RCC 7860 (cell line): ENCODE measurements around the gene ALKBH8.
"Not testable (repeated sequence)": the region's sequence is repeated elsewhere in the genome, so short reads cannot be mapped to it uniquely, and the experiment has no call there.

Experiments
- DNase-seq: peaks from one replicate; pipeline ENCODE4 v3.0.0-alpha.2; 2015; ENCODE audit warnings: low spot score
- FAIRE-seq: peaks from 2 replicates; lab custom pipeline; 2012; peaks lifted over from hg19 to GRCh38; lab: Jason Lieb, UNC

ALKBH8 gene

GRCh38 chr11:107508201-107508857 is 57.2 kb downstream of the ALKBH8 start:
- FAIRE-seq (no peak), DNase-seq (no peak)

- DNase-seq: no peak
- FAIRE-seq: no peak
Observed at GRCh38 chr11:107505647-107506225, 59.8 kb downstream of the ALKBH8 start.

- FAIRE-seq (no peak), DNase-seq (no peak)
Observed at GRCh38 chr11:107504981-107505380, 60.6 kb downstream of the ALKBH8 start.

GRCh38 chr11:107501713-107502112 is 63.8 kb downstream of the ALKBH8 start:
- DNase-seq: no peak
- no peak for FAIRE-seq

DNA sequence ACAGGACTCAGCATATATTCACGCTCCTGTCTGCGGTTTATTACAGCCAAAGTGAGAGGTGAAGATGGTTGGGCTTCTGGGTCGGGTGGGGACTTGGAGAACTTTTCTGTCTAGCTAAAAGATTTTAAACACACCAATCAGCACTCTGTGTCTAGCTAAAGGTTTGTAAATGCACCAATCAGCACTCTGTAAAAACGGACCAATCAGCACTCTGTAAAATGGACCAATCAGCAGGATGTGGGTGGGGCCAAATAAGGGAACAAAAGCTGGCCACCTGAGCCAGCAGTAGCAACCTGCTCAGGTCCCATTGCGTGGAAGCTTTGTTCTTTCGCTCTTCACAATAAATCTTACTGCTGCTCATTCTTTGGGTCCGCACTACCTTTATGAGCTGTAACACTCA is 68.2 kb downstream of the ALKBH8 start:
- FAIRE-seq, DNase-seq: not testable (repeated sequence)

DNA sequence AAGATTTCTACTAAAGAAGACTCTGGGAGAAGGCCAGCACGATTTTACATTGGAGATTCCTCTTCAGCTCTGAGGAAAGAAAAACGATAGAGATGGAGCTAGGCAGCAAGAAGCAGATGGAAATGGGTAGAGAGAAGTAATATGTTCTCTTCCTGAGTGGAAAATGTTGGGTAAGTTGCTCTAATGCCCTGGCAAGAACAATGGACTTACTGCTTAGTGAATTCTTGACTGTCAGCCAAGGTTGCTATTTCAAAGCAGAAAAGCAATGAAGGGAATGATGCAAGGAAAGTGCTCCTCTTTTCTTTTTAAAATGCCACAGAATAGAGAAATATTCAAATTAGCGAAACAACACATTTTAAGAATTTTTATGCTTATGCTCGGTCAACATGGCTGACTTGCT is 69.5 kb downstream of the ALKBH8 start:
- DNase-seq: no peak
- no peak for FAIRE-seq

DNA sequence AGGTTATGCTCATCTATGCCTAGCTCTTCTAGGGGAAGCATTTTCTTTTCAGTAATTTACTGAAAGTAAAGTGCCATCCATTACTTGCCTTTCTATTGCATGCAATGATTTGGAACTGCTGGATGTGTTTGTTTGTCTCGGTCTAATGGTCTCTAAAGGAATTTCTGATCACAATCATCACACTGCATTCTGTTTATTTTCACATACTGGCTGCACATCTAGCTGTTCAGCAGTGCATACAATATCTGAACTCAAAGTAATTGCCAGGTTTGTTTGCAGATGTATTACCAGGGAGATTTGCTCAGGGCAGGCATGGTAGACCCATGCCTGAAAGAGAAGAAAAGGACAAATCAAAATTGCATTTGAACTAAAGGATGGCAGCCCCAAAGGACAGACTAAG is 71.5 kb downstream of the ALKBH8 start:
- FAIRE-seq: no peak
- DNase-seq: no peak

DNA sequence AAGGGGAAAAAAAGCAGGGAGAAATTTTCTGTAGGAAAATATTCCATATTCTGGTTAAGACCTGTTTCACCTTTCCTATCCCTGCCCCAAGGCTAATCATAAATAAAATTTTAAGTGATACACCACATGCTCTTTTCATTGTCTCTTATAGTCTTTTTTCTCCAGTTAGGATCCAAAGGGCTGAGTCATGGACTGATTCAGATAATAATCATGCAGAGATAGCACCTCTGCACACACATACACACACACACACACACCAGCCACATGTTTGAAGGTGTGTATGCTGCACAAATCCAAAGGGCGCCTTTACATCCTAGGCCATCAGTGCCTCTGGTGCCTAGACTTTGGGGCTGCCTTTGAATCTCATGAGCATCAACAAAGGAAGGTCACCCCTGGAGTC is 72.4 kb downstream of the ALKBH8 start:
- peak; percentile 60 for DNase-seq
- FAIRE-seq: no peak

DNA sequence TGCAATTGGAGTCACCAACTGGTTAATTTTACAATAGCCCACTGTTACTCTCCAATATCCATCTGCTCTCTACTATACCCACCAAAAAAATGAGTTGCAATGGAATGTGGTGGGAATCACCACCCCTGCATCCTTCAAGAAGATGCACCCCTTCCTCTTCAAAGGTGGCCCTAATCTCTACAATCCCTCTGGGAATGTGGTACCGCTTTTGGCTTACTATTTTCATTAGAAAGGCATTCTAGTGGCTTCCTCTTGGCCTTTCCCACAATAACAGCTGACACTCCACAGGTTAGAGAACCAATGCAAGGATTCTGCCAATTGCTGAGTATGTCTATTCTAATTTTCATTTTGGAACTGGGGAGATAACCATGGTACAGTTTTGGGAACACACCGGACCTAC is 74.7 kb downstream of the ALKBH8 start:
- DNase-seq (no peak), FAIRE-seq (no peak)

GRCh38 chr11:107482234-107482633 is 83.3 kb downstream of the ALKBH8 start:
- no peak for FAIRE-seq
- DNase-seq: no peak

GRCh38 chr11:107478922-107479321 is 86.6 kb downstream of the ALKBH8 start:
- FAIRE-seq (no peak), DNase-seq (no peak)

- DNase-seq (no peak), FAIRE-seq (no peak)
Observed at GRCh38 chr11:107477820-107478219, 87.7 kb downstream of the ALKBH8 start.

GRCh38 chr11:107473792-107474191 is 91.7 kb downstream of the ALKBH8 start:
- DNase-seq (no peak), FAIRE-seq (no peak)

GRCh38 chr11:107472966-107473365 is 92.6 kb downstream of the ALKBH8 start:
- no peak for DNase-seq

DNA sequence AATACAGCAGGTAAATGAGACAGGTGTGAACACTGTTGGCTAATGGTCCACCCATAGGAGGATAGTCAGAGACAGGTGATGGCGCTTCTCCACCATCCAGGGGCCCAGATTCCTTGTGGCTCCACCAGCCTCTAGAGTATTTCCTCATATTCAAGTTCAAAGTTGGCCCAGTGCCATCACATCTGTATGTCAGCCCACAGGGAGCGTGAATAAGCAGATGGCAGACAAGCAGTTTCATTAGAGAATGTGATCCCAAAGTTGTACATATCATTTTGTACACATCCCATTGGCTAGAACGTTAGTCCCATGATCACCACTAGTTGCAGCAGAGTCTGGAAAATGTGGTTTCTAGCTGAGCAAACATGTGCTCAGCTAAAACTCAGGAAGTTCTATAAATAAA is 96.9 kb downstream of the ALKBH8 start:
- FAIRE-seq (no peak), DNase-seq (no peak)

More at GRCh38 chr11:107472966-107473365, 92.6 kb downstream of the ALKBH8 start:
- no peak for FAIRE-seq

- FAIRE-seq: no peak
- no peak for DNase-seq
Observed at GRCh38 chr11:107467696-107468095, 97.8 kb downstream of the ALKBH8 start.

DNA sequence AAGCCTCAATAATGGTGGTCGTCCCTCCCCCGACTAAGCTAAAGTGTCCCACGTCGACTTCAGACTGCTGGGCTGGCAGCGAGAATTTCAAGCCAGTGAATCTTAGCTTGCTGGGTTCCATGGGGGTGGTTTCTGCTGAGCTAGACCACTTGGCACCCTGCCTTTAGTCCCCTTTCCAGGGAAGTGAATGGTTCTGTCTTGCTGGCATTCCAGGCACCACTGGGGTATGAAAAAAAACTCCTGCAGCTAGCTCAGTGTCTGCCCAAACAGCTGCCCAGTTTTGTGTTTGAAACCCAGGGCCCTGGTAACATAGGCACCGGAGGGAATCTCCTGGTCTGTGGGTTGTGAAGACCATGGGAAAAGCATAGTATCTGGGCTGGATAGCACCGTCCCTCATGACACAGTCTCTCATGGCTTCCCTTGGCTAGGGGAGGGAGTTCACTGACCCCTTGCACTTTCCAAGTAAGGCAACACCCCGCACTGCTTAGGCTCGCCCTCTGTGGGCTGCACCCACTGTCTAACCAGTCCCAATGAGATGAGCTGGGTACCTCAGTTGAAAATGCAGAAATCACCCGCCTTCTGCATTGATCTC is 99.2 kb downstream of the ALKBH8 start:
- not testable (repeated sequence) for FAIRE-seq

GRCh38 chr11:107457558-107458271 is 107.8 kb downstream of the ALKBH8 start, which contains the start of gene CWF19L2:
Gene CWF19L2 (minus strand): TSS chr11:107457825. CDS start chr11:107457816, 9 bp downstream.
- FAIRE-seq: peak; percentile 92
- peak; percentile 85 for DNase-seq

More for the DNA sequence above, 99.2 kb downstream of the ALKBH8 start:
- DNase-seq: not testable (repeated sequence)

DNA sequence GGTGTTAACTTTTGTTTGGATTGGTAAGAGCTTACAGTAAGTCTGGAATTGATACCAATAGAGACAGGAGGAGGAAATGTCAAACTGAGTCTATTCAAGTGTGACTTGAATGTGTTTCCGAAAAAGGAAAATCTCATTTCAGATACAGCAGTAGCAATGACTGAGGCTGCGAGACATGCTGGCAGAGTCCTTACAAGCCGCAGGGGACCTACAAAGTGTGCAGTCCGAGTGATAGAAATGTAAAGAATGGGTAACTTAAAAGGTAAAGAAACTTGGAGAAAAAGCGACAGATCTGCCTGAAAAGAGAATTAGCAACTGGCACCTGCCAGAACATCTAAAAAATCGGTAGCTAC is 108.4 kb downstream of the ALKBH8 start:
- no peak for FAIRE-seq
- DNase-seq: no peak

DNA sequence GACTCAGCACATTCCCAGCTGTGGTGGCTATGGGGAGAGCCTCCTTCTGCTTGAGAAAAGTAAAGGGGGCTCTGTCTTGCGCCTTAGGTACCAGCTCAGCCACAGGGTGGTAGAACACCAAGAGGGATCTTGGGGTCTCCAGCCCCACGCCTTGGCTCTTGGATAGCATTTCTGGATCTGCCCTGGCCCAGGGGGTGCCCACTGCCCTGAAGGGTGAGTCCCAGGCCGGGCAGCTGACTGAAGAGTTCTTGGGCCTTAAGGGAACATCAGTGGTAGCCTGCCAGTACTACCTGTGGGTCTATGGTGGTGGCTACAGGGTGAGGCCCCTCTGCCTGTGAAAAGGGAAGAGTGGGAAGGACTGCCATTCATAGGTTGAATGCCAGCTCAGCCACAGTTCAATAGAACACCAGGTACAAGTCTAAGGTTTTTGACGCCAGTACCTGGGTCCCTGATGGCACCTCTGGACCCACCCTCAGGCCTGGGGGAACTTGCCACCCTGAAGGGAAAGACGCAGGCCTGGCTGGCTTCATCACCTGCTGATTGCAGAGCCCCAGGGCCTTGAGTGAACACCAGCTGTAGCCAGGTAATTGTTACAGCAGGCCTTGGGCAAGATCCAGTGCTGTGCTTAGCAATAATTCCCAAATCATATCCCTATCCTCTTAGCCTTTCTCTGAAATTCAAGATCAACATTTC is 111.8 kb downstream of the ALKBH8 start:
- no peak for FAIRE-seq

More for the DNA sequence above, 111.8 kb downstream of the ALKBH8 start:
- no peak for DNase-seq
